Measurements from ENCODE around the gene MGLL. TPM values are rescaled to one million over a fixed set of nuclear protein-coding genes. Genes with fewer than 3 reads are reported as not detected.

MGLL gene
- total RNA-seq, 1 experiment from 2014 or later, result 0.94 TPM

- Mint-ChIP-seq H3K4me1 (peaks cover 24% of the 10 kb centered on the region), H3K4me3 (no peak overlapping the region), H3K27ac (no peak overlapping the region), H3K27me3 (ENCODE audit: low read depth) (no peaks in the 10 kb centered on the region), H3K36me3 (no peaks in the 10 kb centered on the region), H3K9me3 (no peaks in the 10 kb centered on the region)
- no peak for DNase-seq (ENCODE audit: low spot score)
- no peak for ATAC-seq
- TF ChIP-seq FOXK1 (CRISPR knock-in tag; IDR thresholded peaks at IDR 0.05) (no peak), ERG (CRISPR knock-in tag; IDR thresholded peaks at IDR 0.05) (no peak), SOX15 (CRISPR knock-in tag; IDR thresholded peaks at IDR 0.05) (no peak), SP1 (CRISPR knock-in tag; conservative IDR thresholded peaks at IDR 0.05) (no peak), NR3C1 (CRISPR knock-in tag; conservative IDR thresholded peaks at IDR 0.05; ENCODE audit: low read depth) (no peak), PRRX2 (CRISPR knock-in tag; IDR thresholded peaks at IDR 0.05) (no peak), ZNF281 (CRISPR knock-in tag; IDR thresholded peaks at IDR 0.05) (no peak), TEAD1 (CRISPR knock-in tag; IDR thresholded peaks at IDR 0.05) (no peak), ATF1 (CRISPR knock-in tag; IDR thresholded peaks at IDR 0.05) (no peak), ELF4 (CRISPR knock-in tag; IDR thresholded peaks at IDR 0.05; ENCODE audit: low read depth) (no peak), IRF1 (CRISPR knock-in tag; IDR thresholded peaks at IDR 0.05) (no peak), FOXJ3 (CRISPR knock-in tag; IDR thresholded peaks at IDR 0.05; ENCODE audit: borderline replicate concordance) (no peak), TEAD4 (CRISPR knock-in tag; IDR thresholded peaks at IDR 0.05) (no peak), HMGA2 (CRISPR knock-in tag; IDR thresholded peaks at IDR 0.05) (no peak)
- ChIA-PET POLR2A (no interaction called here), CTCF (no interaction called here)
These were observed 135.0 kb downstream of the MGLL start for GRCh38 chr3:127687228-127687737.

GRCh38 chr3:127686512-127686894, 135.8 kb downstream of the MGLL start:
- Mint-ChIP-seq H3K4me3 (no peak overlapping the region), H3K9me3 (no peaks in the 10 kb centered on the region), H3K27me3 (ENCODE audit: low read depth) (no peaks in the 10 kb centered on the region), H3K27ac (no peak overlapping the region), H3K36me3 (no peaks in the 10 kb centered on the region), H3K4me1 (peaks cover 27% of the 10 kb centered on the region)
- ATAC-seq (no peak), DNase-seq (ENCODE audit: low spot score) (no peak)
- CTCF ChIA-PET, result no interaction called here
- TF ChIP-seq CTCF (IDR thresholded peaks at IDR 0.05), result no peak
- no peak for TF ChIP-seq ATF6 (CRISPR knock-in tag; IDR thresholded peaks at IDR 0.05)
- POLR2A ChIA-PET, result no interaction called here
